ENCODE results near the gene MRPL11.

Gene MRPL11

GRCh38 chr11:66388780-66389386 is 49.8 kb downstream of the MRPL11 start:
- Mint-ChIP-seq H3K4me1 (peaks cover 7% of the 10 kb centered on the region), H3K27ac (no peak overlapping the region), H3K36me3 (ENCODE audit: low read depth) (no peaks in the 10 kb centered on the region), H3K9me3 (peaks cover under 1% of the 10 kb centered on the region), H3K4me3 (no peak overlapping the region), H3K27me3 (ENCODE audit: low read depth) (peaks cover 31% of the 10 kb centered on the region)
- peak; percentile 35 to 60 (median 41) for TF ChIP-seq CTCF (IDR thresholded peaks at IDR 0.05; ENCODE audit: unreplicated experiment in 3 of 3)

GRCh38 chr11:66386171-66387069 is 52.2 kb downstream of the MRPL11 start:
- TF ChIP-seq CTCF (IDR thresholded peaks at IDR 0.05; ENCODE audit: unreplicated experiment in 3 of 3), result peak; percentile 91 to 94 (median 93)
- Mint-ChIP-seq H3K36me3 (ENCODE audit: low read depth) (no peaks in the 10 kb centered on the region), H3K4me3 (peak overlapping the region; percentile 5 to 35 (median 21)), H3K9me3 (no peaks in the 10 kb centered on the region), H3K27me3 (ENCODE audit: low read depth) (peaks cover 20% of the 10 kb centered on the region), H3K27ac (no peak overlapping the region), H3K4me1 (peaks cover 7% of the 10 kb centered on the region)
